HG03565 (cell line): ENCODE data around the gene SNX6.
"Not testable (repeated sequence)": the region's sequence is repeated elsewhere in the genome, so short reads cannot be mapped to it uniquely, and the experiment has no call there.

Experiments used
- ATAC-seq: cut with Tn5 transposase; IDR thresholded peaks from one replicate; pipeline ENCODE4 v1.9.1; 2021; ENCODE audit warnings: mild to moderate bottlenecking, moderate library complexity; ENCODE audit not compliant: unreplicated experiment

The SNX6 gene

GRCh38 chr14:34629657-34630529, at the start of gene SNX6:
SNX6 (minus strand) TSS chr14:34630148; CDS start chr14:34630116, 32 bp downstream.
- peak; percentile 82 for ATAC-seq

DNA sequence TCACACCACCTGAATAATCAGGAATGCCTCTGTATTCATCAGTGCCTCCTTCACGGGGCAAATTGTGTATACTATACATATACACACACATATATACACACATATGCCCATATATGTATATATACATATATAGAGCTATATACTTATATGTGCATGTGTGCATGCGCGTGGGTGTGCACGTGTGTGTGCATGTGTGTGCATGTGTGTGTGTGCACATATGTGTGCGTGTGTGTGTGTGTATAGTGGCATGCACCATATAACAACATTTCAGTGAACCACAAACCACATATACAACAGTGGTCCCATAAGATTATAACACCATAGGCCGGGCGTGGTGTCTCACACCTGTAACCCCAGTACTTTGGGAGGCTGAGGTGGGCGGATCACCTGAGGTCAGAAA, 48.8 kb upstream of the SNX6 start:
- no peak for ATAC-seq

DNA sequence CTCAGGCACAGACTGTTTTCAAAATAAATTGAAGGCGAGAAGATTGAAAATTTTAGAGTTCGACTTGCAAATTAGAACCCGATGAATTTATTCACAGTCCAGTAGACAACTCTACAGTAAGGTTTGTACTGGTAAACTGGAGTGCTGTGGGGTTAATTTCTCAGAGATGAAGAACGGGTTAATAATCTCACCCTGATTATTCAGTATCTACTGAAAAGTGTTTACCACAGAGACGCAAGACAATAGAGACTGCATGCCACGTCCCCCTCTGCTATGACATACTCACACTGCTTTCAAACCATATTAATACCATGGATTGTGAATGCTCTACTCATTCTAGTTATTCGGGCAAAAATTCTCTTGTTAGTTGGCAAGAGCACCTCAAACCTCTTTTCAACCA, 48.4 kb upstream of the SNX6 start:
- no peak for ATAC-seq

DNA sequence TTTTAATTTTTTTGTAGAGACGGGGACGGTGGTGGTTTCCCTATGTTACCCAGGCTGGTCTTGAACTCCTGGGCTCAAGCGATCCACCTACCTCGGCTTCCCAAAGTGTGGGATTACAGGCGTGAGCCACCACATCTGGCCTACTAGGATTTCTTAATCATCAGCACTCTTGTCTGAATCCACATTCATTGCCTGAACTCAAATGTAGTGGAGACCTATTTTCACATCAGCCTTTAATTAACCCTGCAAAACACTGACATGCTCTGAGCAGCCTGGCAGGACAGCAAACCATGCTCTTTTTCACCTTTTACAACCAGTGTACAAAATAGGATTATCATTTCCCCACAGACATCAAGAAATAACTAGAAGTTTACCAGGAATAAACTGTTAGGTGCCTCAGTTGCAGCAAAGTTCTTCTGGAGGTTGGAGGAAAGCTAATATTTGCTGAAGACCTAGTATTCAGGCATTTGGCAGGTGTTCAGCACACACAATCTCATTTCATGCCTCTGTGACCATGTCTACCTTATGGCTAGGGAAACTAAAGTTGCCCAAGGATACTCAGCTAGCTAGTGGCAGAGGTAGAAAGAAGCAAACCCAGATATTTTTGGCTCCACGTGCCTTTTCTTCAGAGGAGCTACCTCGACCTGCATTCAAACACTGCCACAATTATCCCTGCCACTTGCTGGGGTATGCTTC, 46.7 kb upstream of the SNX6 start:
- no peak for ATAC-seq

GRCh38 chr14:34673702-34674101, 43.8 kb upstream of the SNX6 start:
- no peak for ATAC-seq

- no peak for ATAC-seq
These were observed 41.8 kb upstream of the SNX6 start for GRCh38 chr14:34671716-34672115.

DNA sequence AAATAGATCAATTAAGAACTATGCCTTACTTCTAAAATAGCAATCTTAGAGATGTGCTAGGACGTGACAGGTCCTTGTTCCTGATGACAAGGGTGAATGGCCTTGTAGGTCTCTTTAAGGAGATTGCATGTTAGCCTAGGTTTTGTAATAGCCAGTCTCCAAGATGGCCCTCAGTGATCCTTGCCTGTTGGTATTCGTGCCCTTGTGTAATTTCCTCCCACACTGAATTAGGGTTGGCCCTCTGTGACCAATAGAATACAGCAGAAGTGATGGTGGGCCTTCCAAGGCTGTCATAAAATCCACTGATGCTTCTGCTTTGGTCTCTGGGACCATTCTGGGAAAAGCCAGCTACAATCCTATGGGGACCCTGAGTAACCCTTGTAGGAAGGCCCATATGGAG, 38.2 kb upstream of the SNX6 start:
- no peak for ATAC-seq

DNA sequence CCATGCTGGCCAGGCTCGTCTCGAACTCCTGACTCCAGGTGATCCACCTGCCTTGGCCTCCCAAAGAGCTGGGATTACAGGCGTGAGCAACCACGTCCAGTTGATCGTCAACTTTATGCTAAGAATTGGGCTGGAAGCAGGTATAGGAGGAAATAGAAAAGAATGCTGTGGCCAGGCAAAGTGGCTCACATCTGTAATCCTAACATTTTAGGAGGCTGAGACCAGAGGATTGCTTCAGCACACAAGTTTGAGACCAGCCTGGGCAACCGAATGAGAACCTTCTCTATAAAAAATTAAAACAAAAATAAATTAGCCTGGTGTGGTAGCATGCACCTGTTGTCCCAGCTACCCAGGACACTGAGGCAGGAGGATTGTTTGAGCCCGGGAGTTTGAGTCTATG, 37.1 kb upstream of the SNX6 start:
- ATAC-seq = no peak

DNA sequence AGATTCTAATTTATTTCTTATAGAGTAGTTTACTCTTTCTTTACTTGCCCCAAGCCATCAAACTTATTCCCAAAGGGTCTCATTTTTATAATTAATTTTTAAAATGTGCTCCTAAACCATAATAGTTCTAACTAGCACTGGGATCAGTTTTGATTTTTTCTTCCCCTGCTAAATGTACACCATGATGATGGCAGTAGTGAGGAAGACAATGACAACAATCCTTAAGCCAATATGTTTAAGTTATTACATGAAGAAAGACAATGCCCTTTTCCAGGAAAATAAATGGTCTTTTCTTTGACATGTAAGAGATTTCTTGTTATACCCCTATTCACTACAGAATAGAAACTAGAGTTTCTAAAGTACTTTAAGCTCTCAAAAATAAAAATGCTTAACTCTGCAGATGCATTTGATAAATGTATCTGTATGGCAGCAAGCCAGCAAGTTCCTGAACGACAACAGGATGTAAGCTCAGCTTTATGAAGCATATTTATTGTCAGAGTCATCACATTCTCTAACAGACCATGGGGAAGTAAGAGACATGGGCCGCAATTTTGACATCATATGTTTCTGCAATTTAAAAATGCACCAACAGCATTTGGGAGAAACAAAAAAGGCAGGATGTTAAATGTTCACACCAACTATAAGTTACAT, 36.0 kb upstream of the SNX6 start:
- no peak for ATAC-seq

DNA sequence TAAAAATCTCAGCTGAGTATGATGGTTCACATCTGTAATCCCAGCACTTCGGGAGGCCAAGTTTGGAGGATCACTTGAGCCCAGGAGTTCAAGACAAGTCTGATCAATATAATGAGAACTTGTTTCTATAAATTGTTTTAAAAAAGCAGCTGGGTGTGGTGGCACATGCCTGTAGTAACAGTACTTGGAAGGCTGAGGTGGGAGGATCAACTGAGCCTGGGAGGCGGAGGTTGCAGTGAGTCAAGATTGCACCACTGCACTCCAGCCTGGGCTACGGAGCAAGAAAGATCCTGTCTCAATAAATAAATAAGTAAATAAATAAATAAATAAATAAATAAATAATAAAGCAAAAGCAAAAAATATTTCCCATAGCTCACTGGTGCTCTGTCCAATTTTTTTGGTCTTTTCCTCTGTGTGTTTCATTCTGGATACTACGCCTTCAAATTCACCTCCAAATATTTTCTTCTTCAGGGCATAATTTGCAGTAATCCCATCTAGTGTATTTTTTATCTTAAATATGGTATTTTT, 32.7 kb upstream of the SNX6 start:
- ATAC-seq = no peak

DNA sequence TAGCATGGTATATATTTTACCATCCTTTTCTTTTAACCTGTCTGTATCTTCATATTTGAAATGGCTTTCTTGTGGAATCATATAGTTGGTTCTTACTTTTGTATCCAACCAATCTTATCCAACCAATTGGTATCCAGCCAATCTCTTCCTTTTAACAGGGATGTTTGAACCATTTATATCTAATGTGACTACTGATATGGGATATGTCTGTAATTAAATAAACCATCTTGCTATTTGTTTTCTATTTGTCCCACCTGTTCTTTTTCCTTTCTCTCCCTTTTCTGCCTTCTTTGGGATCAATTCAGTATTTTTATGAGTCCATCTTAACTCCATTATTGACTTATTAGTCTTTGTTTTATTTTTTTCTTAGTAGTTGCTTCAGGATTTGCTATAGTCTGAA, 30.8 kb upstream of the SNX6 start:
- no peak for ATAC-seq

- no peak for ATAC-seq
These were observed 26.0 kb upstream of the SNX6 start for GRCh38 chr14:34655959-34656358.

GRCh38 chr14:34653073-34653472, 23.1 kb upstream of the SNX6 start:
- not testable (repeated sequence) for ATAC-seq

GRCh38 chr14:34652348-34652747, 22.4 kb upstream of the SNX6 start:
- not testable (repeated sequence) for ATAC-seq

DNA sequence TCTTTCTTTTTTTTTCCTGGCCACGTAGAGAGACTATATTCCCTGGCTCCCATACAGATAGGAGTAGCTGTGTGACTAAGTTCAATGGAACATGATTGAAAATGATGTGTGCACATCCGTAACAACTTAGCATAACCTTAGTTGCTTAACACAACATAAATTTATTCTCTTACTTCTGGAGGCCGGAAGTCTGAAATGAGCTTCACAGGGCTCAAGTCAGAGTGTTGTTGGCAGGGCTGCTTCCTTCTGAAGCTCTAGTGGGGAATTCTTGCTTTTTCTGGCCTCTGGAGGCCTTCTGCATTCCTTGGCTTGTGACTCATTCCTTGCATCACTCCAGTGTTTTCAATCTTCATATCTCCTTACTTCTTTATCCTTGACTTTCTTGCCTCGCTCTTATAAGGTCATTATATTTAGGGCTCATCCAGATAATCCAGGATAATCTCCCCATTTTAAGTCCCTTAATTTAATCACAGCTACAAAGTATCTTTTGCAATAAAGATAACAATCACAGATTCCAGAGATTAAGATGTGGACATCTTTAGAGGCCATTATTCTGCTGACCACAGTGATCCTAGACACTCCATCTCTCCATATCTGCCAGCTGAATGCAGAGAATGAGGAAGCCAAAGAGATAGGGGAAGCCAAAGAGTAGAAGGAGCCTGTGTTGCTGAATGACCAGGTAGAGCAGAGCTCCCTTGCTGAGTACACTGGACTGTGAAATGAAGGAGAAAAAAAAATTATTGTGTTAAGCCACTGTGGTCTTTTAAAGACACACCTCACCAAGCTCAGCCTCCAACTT, 21.0 kb upstream of the SNX6 start:
- no peak for ATAC-seq

GRCh38 chr14:34650006-34650405, 20.1 kb upstream of the SNX6 start:
- not testable (repeated sequence) for ATAC-seq

DNA sequence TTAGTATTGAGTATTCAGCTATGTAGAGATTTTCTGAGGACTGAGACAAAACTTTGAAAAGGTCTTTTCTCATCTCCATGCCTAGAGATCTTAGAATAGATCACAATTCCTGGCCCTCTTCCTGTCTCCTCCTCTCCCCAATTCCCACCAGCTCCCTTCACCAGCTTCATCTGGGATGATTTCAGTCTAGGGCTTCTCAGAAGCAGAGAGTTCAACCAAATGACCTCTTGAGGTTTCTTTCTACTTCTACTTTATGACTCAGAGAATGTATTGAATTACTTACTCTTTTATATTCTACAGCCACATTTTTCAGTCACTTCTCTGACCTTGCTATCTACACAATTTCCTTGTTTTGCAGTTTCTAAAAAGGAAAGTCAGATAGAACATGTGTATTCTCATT, 19.4 kb upstream of the SNX6 start:
- no peak for ATAC-seq

DNA sequence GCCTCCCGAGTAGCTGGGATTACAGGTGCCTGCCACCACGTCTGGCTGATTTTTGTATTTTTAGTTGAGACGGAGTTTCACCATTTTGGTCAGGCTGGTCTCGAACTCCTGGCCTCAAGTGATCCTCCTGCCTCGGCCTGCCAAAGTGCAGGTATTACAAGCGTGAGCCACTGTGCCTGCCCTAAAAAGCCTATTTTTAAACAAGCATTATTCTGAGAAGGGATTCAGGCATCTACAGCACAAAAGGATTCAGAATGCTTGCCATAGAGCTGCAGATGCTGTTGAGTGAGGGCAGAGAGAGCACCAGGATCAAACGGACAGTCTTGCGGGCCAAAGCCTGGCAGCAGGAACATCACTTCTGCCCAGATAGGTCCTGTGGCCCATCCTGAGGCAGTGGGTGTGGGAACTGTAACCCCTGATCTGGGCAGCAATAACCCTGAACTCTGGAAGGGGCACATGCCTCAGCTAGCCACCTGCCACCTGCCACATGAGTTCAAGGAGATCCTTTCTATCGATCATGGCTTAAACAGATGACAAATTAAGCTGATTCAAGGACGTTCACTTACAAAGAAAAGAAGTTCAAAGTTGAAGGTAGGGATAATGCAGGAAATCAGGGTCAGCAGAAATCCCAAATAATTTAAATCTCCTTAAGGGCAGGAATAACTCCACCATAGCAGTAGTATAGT, 16.8 kb upstream of the SNX6 start:
- no peak for ATAC-seq

DNA sequence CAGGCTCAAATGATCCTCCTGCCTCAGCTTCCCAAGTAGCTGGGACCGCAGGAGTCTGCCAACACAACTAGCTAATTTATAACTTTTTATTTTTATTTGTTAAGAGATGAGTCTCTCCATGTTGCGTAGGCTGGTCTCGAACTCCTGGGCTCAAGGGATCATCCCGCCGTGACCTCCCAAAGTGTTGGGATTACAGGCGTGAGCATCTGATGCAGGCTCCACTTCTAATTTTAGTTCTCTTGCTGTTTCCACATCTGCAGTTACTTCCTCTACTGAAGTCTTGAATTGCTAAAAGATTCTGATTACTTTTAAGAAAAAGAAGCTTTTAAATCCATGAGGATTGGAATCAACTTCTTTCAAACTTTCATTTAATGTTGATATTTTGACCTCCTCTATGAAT, 13.4 kb upstream of the SNX6 start:
- ATAC-seq = no peak

GRCh38 chr14:34642595-34642994, 12.6 kb upstream of the SNX6 start:
- no peak for ATAC-seq
